Astrocyte of the spinal cord (primary cell): ENCODE data around the gene APMAP.

ENCODE experiments used
- DNase-seq: peaks from one replicate; pipeline ENCODE4 v3.0.0; 2011; ENCODE audit warnings: low read depth, low spot score
- H3K4me3 ChIP-seq: 2 replicates; pipeline ENCODE4 v1.5.1; 2011; ENCODE audit warnings: low read depth, mild to moderate bottlenecking, low read length, moderate library complexity
- in situ Hi-C: cut with HindIII; loops from 2 replicates; pipeline ENCODE4 v1.10.0; 2017; ENCODE audit warnings: low sequenced_read_pairs
- TF ChIP-seq, protein P1 (sequence below): IDR thresholded peaks from 2 replicates; pipeline ENCODE4 v1.5.1; 2012; ENCODE audit warnings: low read depth, mild to moderate bottlenecking, low read length, inconsistent platforms

APMAP gene

DNA sequence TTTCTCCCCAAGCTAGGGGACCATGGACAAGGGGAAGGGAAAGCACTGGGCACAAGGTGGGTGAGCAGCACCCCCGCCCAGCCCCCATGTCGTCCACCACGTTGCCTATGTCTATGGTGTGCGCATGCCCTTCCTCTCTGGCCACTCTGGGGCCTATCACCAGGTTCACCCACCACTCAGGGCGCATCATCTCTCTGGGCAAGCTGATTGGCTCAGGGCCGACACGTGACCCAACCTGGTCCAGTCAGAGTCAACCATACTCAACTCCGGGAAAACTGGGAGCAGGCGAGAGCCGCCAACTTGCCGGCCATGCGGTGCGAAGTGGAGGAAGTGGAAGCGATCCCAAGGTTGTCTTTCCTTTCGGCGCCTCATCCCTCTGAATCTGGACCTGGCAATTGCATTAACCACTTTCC, 39.5 kb upstream of the APMAP start:
- TF ChIP-seq, protein P1, sequence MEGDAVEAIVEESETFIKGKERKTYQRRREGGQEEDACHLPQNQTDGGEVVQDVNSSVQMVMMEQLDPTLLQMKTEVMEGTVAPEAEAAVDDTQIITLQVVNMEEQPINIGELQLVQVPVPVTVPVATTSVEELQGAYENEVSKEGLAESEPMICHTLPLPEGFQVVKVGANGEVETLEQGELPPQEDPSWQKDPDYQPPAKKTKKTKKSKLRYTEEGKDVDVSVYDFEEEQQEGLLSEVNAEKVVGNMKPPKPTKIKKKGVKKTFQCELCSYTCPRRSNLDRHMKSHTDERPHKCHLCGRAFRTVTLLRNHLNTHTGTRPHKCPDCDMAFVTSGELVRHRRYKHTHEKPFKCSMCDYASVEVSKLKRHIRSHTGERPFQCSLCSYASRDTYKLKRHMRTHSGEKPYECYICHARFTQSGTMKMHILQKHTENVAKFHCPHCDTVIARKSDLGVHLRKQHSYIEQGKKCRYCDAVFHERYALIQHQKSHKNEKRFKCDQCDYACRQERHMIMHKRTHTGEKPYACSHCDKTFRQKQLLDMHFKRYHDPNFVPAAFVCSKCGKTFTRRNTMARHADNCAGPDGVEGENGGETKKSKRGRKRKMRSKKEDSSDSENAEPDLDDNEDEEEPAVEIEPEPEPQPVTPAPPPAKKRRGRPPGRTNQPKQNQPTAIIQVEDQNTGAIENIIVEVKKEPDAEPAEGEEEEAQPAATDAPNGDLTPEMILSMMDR, result no peak
- in situ Hi-C loops, result no loop called here
- H3K4me3 ChIP-seq, result no peak overlapping the region
- DNase-seq, result no peak

DNA sequence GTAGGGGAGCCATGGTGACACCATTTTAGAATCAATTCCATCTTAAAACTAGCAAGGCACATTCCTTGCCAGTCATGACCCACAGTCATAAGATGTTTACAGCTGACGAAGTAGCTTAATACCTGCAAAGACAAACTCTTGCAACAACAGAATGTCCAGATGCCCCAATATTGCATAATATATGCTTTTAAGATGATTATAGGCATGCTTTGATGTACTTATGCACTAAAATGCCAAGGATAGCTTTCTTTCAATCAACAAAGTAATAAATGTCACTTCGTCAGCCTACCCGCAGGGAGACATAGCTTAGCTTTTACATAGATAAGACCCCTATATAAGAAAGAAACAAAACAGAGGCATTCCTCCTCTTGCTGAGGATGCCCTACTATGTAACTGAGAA, 38.7 kb upstream of the APMAP start:
- H3K4me3 ChIP-seq, result no peak overlapping the region
- in situ Hi-C loops, result no loop called here
- TF ChIP-seq, protein P1, result no peak
- DNase-seq, result no peak

DNA sequence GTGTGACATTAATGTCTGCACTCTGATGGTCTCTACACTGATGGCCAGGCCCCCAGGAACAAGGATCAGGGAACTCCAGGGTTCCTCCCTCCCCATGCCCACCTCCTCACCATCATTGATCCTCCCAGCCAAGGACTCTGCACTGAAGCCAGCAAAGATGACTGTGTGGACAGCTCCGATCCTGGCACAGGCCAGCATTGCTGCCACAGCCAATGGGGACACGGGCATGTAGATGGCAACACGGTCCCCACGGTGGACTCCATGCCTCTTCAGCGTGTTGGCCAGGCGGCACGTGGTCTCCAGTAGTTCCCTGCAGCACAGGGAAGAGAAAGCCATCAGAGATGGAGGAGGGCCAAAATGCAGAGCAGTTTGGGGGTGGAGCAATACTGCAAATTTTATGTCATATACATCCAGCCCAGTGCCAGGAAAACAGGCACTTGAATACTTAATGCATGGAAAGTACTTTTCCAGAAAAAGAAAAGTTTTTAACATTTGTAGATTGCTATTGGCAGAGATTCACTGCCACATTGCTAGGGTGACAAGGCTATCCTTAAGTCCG, 38.2 kb upstream of the APMAP start:
- in situ Hi-C loops, result no loop called here
- H3K4me3 ChIP-seq, result no peak overlapping the region
- TF ChIP-seq, protein P1, result no peak
- no peak for DNase-seq

DNA sequence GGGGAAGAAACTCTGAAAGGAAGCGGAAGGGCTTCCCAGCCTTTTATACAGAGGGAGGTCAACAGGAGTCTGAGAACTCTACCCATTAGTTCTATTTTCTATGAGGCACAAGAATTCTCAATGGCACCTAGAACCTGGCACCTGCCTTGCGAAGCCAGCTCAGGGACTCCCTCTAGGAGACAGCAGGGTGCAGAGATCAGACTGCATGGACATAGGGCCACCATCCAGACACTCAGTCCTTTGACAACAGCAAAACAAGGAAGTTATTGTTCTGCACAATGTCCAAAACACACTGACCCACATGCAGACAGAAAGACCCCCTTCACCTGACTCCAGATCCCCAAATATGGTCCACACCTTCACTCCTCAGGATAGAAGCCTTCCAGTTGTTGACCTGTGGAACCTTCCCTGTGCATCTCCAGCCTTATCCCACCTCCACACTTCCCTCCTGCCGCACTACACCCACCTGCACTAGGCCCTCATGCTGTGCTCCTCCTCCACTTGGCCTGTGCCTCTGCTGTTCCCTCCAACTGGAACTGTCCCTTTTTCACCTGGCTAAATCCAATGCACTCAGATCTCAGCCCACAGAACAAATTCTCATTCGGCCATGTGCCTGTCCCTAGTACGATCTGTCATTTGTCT, 37.6 kb upstream of the APMAP start:
- DNase-seq, result no peak
- in situ Hi-C loops, result no loop called here
- TF ChIP-seq, protein P1, result no peak

DNA sequence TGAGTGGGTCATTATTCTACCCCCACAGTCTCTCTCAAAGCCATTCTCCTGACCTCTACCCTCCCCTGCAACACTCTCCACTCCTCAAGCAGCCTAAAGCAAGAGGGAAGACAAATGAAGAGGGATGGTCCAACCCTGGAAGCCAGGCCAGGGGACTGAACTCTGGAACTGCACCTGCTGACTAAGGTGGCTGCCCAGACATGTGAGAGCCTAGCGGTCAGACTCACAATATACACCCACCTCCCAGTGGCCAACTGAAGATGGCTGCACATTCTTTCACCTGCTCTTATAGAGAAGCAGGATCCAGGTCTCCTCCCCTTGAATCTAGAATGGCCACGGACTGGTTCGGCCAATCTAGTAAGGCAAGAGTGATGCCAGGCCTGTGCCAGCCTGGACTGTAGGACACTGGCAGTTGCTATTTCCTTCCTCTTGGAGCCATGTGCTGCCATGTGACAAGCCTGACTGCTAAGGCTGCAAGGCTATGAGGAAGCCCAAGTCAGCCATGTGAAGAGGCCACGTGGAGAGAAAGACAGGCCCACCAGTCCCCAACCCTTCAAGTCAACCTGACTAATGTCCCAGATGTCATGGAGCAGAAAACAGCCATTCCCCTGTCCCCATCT, 33.5 kb upstream of the APMAP start:
- TF ChIP-seq, protein P1, result no peak
- no peak for DNase-seq
- H3K4me3 ChIP-seq, result no peak overlapping the region
- in situ Hi-C loops, result no loop called here

More for the DNA sequence above, 37.6 kb upstream of the APMAP start:
- H3K4me3 ChIP-seq, result no peak overlapping the region

DNA sequence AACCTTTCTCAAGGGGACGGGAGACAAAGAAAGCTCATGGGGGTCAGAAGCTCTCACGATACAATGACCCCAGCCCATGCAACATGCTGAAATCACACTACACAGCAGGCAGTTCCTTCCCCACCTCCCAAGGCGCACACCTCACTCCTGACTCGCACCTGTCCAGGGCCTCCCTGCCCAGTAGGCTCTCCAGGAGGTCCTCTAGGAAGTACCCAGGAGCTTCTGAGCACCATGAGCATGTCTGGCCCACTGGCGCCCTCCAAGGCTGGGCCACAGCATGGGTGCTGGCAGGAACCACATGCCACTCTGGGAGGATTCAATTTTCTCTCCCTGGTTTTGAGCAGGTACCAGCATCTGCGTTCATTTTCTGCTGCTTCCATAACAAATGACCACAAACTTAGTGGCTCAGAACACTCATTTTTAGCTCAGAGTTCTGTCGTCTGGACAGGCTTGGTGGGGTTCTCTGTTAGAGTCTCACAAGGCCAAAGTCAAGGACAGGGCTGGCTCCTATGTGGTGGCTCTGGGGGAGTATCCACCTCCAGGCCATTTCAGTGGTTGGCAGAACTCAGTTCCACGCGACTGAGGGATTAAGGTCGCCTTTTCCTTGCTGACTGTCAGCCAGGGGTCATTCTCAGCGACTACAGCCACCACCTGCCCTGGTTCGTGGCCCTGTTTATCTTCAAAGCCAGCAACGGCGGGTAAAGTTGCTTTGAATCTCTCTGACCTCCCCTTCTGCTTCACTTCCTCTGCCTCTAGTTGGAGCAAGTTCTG, 32.7 kb upstream of the APMAP start:
- in situ Hi-C loops, result no loop called here
- H3K4me3 ChIP-seq, result no peak overlapping the region
- no peak for DNase-seq
- TF ChIP-seq, protein P1, result no peak
